Measurements from ENCODE around the gene NFIA. TPM values are rescaled to one million over a fixed set of nuclear protein-coding genes. Genes with fewer than 3 reads are reported as not detected.

NFIA gene
- total and polyA plus RNA-seq, 10 of the 15 experiments (the other 5 are each of a cell fraction or from before 2014, with no cell fraction given): 0.10 to 0.16 TPM; not detected in 8

DNA sequence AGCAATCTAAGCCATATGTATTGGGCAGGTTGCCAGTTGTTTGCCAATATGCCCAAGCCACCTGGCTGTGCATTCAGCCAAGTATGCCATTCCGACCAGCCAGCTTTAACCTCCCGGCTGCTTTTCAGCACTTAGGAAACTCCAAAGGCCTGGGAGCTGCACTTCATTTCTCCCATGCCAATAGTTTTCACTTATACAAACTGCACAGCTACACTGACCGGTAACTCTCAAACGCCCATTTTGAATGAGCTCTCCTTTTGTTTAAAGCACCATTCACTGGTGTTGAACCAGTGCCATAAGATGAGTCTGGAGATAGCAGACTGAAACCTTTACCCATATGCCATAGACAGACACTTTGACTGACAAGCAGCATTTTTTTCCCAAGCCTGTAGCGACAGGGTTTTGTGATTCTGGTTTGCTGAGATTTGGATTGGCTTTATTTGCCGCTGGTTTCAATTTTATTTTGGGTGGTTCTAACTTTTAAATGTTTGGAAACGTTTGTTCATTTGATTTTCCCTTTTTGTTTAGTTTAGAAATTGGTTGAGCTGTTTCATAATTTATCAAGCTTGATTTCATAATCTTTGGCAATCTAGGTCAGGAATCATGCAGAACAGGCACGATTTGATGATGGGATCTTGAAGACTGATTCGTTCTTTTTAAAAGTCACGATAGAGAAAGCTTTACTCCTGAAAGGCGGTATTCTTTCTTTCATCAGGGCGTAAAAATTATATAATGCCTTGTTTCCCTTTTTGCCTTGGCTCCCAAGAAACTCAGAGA lies 144.6 kb downstream of the NFIA start (continued):
- TF ChIP-seq KLF5 (IDR thresholded peaks at IDR 0.05; ENCODE audit: partially characterized antibody): no peak
- TF ChIP-seq, protein P1, sequence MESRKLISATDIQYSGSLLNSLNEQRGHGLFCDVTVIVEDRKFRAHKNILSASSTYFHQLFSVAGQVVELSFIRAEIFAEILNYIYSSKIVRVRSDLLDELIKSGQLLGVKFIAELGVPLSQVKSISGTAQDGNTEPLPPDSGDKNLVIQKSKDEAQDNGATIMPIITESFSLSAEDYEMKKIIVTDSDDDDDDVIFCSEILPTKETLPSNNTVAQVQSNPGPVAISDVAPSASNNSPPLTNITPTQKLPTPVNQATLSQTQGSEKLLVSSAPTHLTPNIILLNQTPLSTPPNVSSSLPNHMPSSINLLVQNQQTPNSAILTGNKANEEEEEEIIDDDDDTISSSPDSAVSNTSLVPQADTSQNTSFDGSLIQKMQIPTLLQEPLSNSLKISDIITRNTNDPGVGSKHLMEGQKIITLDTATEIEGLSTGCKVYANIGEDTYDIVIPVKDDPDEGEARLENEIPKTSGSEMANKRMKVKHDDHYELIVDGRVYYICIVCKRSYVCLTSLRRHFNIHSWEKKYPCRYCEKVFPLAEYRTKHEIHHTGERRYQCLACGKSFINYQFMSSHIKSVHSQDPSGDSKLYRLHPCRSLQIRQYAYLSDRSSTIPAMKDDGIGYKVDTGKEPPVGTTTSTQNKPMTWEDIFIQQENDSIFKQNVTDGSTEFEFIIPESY (IDR thresholded peaks at IDR 0.05): no peak
- no peak for TF ChIP-seq CEBPB (IDR thresholded peaks at IDR 0.05; ENCODE audit: borderline replicate concordance in 1 of 2, low read depth in 2 of 2, low read length in 2 of 2)
- TF ChIP-seq SIN3A (IDR thresholded peaks at IDR 0.05; ENCODE audit: low read depth, low read length): no peak
- no peak for TF ChIP-seq ATF2 (IDR thresholded peaks at IDR 0.05; ENCODE audit: low read length)
- TF ChIP-seq ATF7 (IDR thresholded peaks at IDR 0.05; ENCODE audit: low read depth): no peak
- TF ChIP-seq MTA2 (IDR thresholded peaks at IDR 0.05; ENCODE audit: low read depth): no peak
- TF ChIP-seq E2F4 (IDR thresholded peaks at IDR 0.05; ENCODE audit: low read depth, low read length): no peak
- no peak for TF ChIP-seq FOXM1 (IDR thresholded peaks at IDR 0.05; ENCODE audit: low read depth, low read length)
- TF ChIP-seq, protein P2, sequence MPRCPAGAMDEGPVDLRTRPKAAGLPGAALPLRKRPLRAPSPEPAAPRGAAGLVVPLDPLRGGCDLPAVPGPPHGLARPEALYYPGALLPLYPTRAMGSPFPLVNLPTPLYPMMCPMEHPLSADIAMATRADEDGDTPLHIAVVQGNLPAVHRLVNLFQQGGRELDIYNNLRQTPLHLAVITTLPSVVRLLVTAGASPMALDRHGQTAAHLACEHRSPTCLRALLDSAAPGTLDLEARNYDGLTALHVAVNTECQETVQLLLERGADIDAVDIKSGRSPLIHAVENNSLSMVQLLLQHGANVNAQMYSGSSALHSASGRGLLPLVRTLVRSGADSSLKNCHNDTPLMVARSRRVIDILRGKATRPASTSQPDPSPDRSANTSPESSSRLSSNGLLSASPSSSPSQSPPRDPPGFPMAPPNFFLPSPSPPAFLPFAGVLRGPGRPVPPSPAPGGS (IDR thresholded peaks at IDR 0.05; ENCODE audit: borderline replicate concordance, insufficient read depth, low read depth, low read length, poor library complexity, severe bottlenecking): no peak
- TF ChIP-seq NR2C2 (IDR thresholded peaks at IDR 0.05; ENCODE audit: borderline replicate concordance, control insufficient read depth, insufficient read length, low read depth): no peak
- no peak for TF ChIP-seq CHD2 (IDR thresholded peaks at IDR 0.05; ENCODE audit: borderline replicate concordance, low read depth, low read length)
- no peak for TF ChIP-seq ZNF622 (IDR thresholded peaks at IDR 0.05)

All from GM12878 (cell line).